ENCODE data around the gene RMDN3. TPM values are rescaled to one million over a fixed set of nuclear protein-coding genes. Genes with fewer than 3 reads are reported as not detected.

Gene RMDN3
- total and polyA plus RNA-seq, 4 donors, result 20.9 to 94.4 (median 43.1) TPM

DNA sequence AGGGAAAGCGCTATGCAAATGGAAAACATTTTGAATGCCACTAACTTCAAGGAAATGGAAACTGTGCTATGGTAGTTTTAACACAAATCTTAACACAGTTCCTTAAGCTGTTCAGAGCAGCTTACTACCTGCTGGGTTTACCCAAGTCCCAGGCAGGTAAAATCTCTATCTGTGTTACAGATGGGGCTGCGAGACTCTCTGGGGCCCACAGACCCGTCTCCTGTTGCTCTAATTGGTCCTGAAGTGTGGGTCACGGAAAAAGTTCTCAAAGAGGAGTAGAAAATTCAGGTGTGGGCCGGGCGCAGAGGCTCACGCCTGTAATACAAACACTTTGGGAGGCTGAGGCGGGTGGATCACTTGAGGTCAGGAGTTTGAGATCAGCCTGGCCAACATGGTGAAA lies 34.9 kb upstream of the RMDN3 start:
- Histone ChIP-seq H3K36me3 (ENCODE audit: control insufficient read depth in 4 of 4, insufficient read depth in 4 of 4, low read length in 4 of 4) (peaks cover 0 to 8% (median 0%) of the 10 kb centered on the region in 4 donors), H3K4me1 (ENCODE audit: control insufficient read depth in 5 of 5, insufficient read depth in 5 of 5, low read length in 5 of 5) (peaks cover 6 to 23% (median 14%) of the 10 kb centered on the region in 5 donors), H3K27ac (ENCODE audit: low read depth in 1 of 2, low read length in 1 of 2) (no peak overlapping the region), H3K27me3 (ENCODE audit: control insufficient read depth in 3 of 3, insufficient read depth in 3 of 3, low read length in 2 of 3) (no peaks in the 10 kb centered on the region), H3K4me3 (no peak overlapping the region), H3K9ac (ENCODE audit: insufficient read depth in 1 of 2, low read length in 2 of 2) (no peak overlapping the region), H3K9me3 (ENCODE audit: control insufficient read depth in 4 of 4, insufficient read depth in 3 of 4, low read length in 3 of 4) (no peaks in the 10 kb centered on the region)
- TF ChIP-seq, protein P1, sequence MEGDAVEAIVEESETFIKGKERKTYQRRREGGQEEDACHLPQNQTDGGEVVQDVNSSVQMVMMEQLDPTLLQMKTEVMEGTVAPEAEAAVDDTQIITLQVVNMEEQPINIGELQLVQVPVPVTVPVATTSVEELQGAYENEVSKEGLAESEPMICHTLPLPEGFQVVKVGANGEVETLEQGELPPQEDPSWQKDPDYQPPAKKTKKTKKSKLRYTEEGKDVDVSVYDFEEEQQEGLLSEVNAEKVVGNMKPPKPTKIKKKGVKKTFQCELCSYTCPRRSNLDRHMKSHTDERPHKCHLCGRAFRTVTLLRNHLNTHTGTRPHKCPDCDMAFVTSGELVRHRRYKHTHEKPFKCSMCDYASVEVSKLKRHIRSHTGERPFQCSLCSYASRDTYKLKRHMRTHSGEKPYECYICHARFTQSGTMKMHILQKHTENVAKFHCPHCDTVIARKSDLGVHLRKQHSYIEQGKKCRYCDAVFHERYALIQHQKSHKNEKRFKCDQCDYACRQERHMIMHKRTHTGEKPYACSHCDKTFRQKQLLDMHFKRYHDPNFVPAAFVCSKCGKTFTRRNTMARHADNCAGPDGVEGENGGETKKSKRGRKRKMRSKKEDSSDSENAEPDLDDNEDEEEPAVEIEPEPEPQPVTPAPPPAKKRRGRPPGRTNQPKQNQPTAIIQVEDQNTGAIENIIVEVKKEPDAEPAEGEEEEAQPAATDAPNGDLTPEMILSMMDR (IDR thresholded peaks at IDR 0.05; ENCODE audit: control extremely low read depth, extremely low read depth), result no peak
- DNase-seq, result no peak
- ATAC-seq (ENCODE audit: insufficient read depth, low FRiP score), result no peak
- WGBS, 2 donors, result 75 to 87% methylated on average over 8 of the region's 8 CpGs

GRCh38 chr15:40789119-40789518 lies 34.1 kb upstream of the RMDN3 start:
- Histone ChIP-seq H3K9ac (ENCODE audit: insufficient read depth in 1 of 2, low read length in 2 of 2) (peak overlapping the region in 1 of 2 donors; percentile 7), H3K27me3 (ENCODE audit: control insufficient read depth in 3 of 3, insufficient read depth in 3 of 3, low read length in 2 of 3) (no peaks in the 10 kb centered on the region), H3K9me3 (ENCODE audit: control insufficient read depth in 4 of 4, insufficient read depth in 3 of 4, low read length in 3 of 4) (no peaks in the 10 kb centered on the region), H3K36me3 (ENCODE audit: control insufficient read depth in 4 of 4, insufficient read depth in 4 of 4, low read length in 4 of 4) (peaks cover 0 to 8% (median 0%) of the 10 kb centered on the region in 4 donors), H3K4me1 (ENCODE audit: control insufficient read depth in 5 of 5, insufficient read depth in 5 of 5, low read length in 5 of 5) (peaks cover 6 to 23% (median 14%) of the 10 kb centered on the region in 5 donors), H3K4me3 (no peak overlapping the region), H3K27ac (ENCODE audit: low read depth in 1 of 2, low read length in 1 of 2) (peak overlapping the region in 1 of 2 donors; percentile 53)
- TF ChIP-seq, protein P1 (IDR thresholded peaks at IDR 0.05; ENCODE audit: control extremely low read depth, extremely low read depth), result no peak
- WGBS, 2 donors, result 68 to 71% methylated on average over 5 of the region's 5 CpGs
- DNase-seq (peak in 1 of 3 donors; percentile 45), ATAC-seq (ENCODE audit: insufficient read depth, low FRiP score) (no peak)

GRCh38 chr15:40787991-40788390 lies 32.9 kb upstream of the RMDN3 start:
- no peak overlapping the region for H3K4me3 ChIP-seq
- DNase-seq (peak in 1 of 3 donors; percentile 22), ATAC-seq (ENCODE audit: insufficient read depth, low FRiP score) (no peak)
- H3K4me1 ChIP-seq (ENCODE audit: control insufficient read depth in 5 of 5, insufficient read depth in 5 of 5, low read length in 5 of 5), result peaks cover 6 to 23% (median 11%) of the 10 kb centered on the region in 5 donors
- TF ChIP-seq, protein P1 (IDR thresholded peaks at IDR 0.05; ENCODE audit: control extremely low read depth, extremely low read depth), result no peak
- peak overlapping the region in 1 of 2 donors; percentile 75 for H3K27ac ChIP-seq (ENCODE audit: low read depth in 1 of 2, low read length in 1 of 2)
- 69% methylated on average over 6 of the region's 6 CpGs for WGBS, 2 donors
- H3K9me3 ChIP-seq (ENCODE audit: control insufficient read depth in 4 of 4, insufficient read depth in 3 of 4, low read length in 3 of 4), result no peaks in the 10 kb centered on the region
- H3K36me3 ChIP-seq (ENCODE audit: control insufficient read depth in 4 of 4, insufficient read depth in 4 of 4, low read length in 4 of 4), result peaks cover 0 to 8% (median 0%) of the 10 kb centered on the region in 4 donors
- H3K27me3 ChIP-seq (ENCODE audit: control insufficient read depth in 3 of 3, insufficient read depth in 3 of 3, low read length in 2 of 3), result no peaks in the 10 kb centered on the region
- H3K9ac ChIP-seq (ENCODE audit: insufficient read depth in 1 of 2, low read length in 2 of 2), result peak overlapping the region in 1 of 2 donors; percentile 60

All from lung (tissue), 12 donors.